Natural killer cell (primary cell): ENCODE results near the gene VWA5B2. TPM values are rescaled to one million over a fixed set of nuclear protein-coding genes. Genes with fewer than 3 reads are reported as not detected.
A peak's percentile ranks its signal among the peaks of the same experiment; 100 is the strongest.

Source experiments
- ATAC-seq, 3 donors: fragments of 150-1000 bp in 2 of 3; fragments of 200-7000 bp in 1 of 3; cut with Tn5 transposase; 1 replicate in 1 of 3; 2 replicates in 2 of 3; pipeline ENCODE4 v1.10.0; 2021; ENCODE audit warnings: mild to moderate bottlenecking in 2 of 3, moderate library complexity in 2 of 3
- DNase-seq, 2 donors: peaks; one replicate each; pipeline versions ENCODE4 v3.0.0 to v3.0.0-alpha.2; 2013 to 2021; ENCODE audit warnings: mixed read lengths in 1 of 2
- H3K27ac ChIP-seq: one replicate; pipeline ENCODE4 v1.5.1; 2013; ENCODE audit warnings: mild to moderate bottlenecking, low read length
- H3K27me3 ChIP-seq: one replicate; pipeline ENCODE4 v1.6.1; 2013; ENCODE audit warnings: low read length; ENCODE audit not compliant: control insufficient read depth, insufficient read depth
- H3K36me3 ChIP-seq: one replicate; pipeline ENCODE4 v1.6.1; 2013; ENCODE audit warnings: low read length; ENCODE audit not compliant: control insufficient read depth, insufficient read depth
- H3K4me1 ChIP-seq: one replicate; pipeline ENCODE4 v1.6.1; 2013; ENCODE audit warnings: low read length; ENCODE audit not compliant: control insufficient read depth, insufficient read depth
- H3K4me3 ChIP-seq: one replicate; pipeline ENCODE4 v1.5.1; 2013; ENCODE audit warnings: low read length
- H3K9me3 ChIP-seq: one replicate; pipeline ENCODE4 v1.6.1; 2013; ENCODE audit warnings: low read length; ENCODE audit not compliant: control insufficient read depth, insufficient read depth
- H3K27ac Mint-ChIP-seq, 2 donors: one replicate each; pipeline ENCODE4 v1.8.0; 2022; ENCODE audit warnings: mild to moderate bottlenecking in 2 of 2, mixed read lengths in 2 of 2, moderate library complexity in 1 of 2
- H3K27me3 Mint-ChIP-seq, 2 donors: one replicate each; pipeline ENCODE4 v1.8.0; 2022; ENCODE audit warnings: low read depth in 2 of 2, mixed read lengths in 2 of 2
- H3K36me3 Mint-ChIP-seq: one replicate; pipeline ENCODE4 v1.8.0; 2022; ENCODE audit warnings: mixed read lengths
- H3K4me1 Mint-ChIP-seq, 2 donors: one replicate each; pipeline ENCODE4 v1.8.0; 2022; ENCODE audit warnings: mixed read lengths in 2 of 2
- H3K4me3 Mint-ChIP-seq: one replicate; pipeline ENCODE4 v1.8.0; 2022; ENCODE audit warnings: mild to moderate bottlenecking, moderate library complexity, mixed read lengths
- H3K9me3 Mint-ChIP-seq, 2 donors: one replicate each; pipeline ENCODE4 v1.8.0; 2022; ENCODE audit warnings: mixed read lengths in 2 of 2
- CTCF ChIP-seq: fragments of 200-600 bp; IDR thresholded peaks from one replicate; pipeline ENCODE4 v1.8.0; 2022; ENCODE audit warnings: antibody characterized with exemption
- WGBS: methylation state at CpG from one replicate; pipeline ENCODE4 v1.1.7; 2013; ENCODE audit warnings: missing lambda C conversion rate; ENCODE audit not compliant: insufficient coverage; 5-methylcytosine and 5-hydroxymethylcytosine counted together
- intact Hi-C: fragments of 100-400 bp; cut with micrococcal nuclease; formaldehyde crosslinking; loops from one replicate; pipeline ENCODE4 v1.14.2; 2022
- total RNA-seq, 4 donors: library from RNA; stranded (reverse); fragments of 120-200 nt in 1 of 4; gene quantifications; one replicate each; pipeline versions ENCODE4 v1.2.3 to v1.2.4, GENCODE V29; 2013 to 2022

VWA5B2 gene
- total RNA-seq: under 1 TPM in 2 of 3 donors, not detected in 1; 0.14 to 0.23 TPM
- not detected for total RNA-seq (2013)

DNA sequence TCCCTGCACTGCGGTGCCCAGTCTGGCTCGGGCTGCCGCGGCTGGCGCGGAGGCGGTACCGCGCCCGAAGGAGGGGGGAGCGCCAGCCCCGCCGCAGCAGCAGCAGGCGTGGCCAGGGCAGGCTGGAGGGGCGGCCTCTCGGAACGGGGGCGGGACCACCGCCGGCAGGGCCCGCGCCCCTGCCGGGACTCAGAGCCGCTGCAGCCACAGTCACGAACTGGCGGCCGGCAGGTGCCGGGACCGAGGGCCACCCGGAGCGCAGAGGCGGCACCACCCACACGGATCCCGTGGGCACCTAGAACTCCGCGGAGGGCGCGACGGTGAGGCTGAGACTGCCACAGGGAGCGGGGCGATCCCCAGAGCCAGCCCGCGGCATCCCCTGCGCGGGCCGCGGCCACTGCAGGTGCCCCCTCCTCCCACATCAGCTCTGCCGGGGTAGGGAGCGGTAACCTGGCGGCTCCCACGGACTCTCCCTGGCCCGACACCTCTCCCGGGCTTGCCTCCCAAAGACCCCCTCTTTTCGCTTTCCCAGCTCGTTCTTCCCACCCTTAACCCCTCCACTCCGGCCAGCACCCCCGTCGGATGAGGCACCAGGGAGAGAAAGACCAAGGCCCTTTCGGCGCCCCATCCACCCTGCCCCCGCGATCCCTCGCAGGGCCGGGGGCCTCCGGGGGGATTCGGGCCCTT is at the start of gene VWA5B2:
Gene VWA5B2, plus strand, starts transcription at position 192 of the 687 bp plus-strand sequence. CDS start 944 bp downstream, outside the sequence.
- ATAC-seq: peak; percentile 92 to 98 (median 97)
- Mint-ChIP-seq H3K4me3 (peak within 1 kb of the TSS; percentile 85), H3K9me3 (no peaks in the 10 kb centered on the region), H3K4me1 (peaks cover 10 to 13% of the 10 kb centered on the region in 2 donors), H3K36me3 (peaks cover 7% of the 10 kb centered on the region), H3K27me3 (peaks cover 42 to 49% of the 10 kb centered on the region in 2 donors), H3K27ac (no peak within 1 kb of the TSS)
- H3K27ac ChIP-seq: no peak within 1 kb of the TSS
- peak; percentile 29 for TF ChIP-seq CTCF
- WGBS: under 1% methylated on average over 66 of the region's 66 CpGs
- H3K27me3 ChIP-seq: peaks cover 24% of the 10 kb centered on the region
- H3K36me3 ChIP-seq: no peaks in the 10 kb centered on the region
- peaks cover 19% of the 10 kb centered on the region for H3K4me1 ChIP-seq
- H3K4me3 ChIP-seq: peak within 1 kb of the TSS; percentile 41
- H3K9me3 ChIP-seq: no peaks in the 10 kb centered on the region
- peak; percentile 65 to 87 for DNase-seq
- intact Hi-C loops: no loop called here

- Histone ChIP-seq H3K27me3 (no peaks in the 10 kb centered on the region), H3K9me3 (no peaks in the 10 kb centered on the region), H3K4me3 (no peak overlapping the region), H3K27ac (no peak overlapping the region), H3K4me1 (peaks cover 25% of the 10 kb centered on the region), H3K36me3 (peaks cover 65% of the 10 kb centered on the region)
- 94% methylated on average over 6 of the region's 6 CpGs for whole genome bisulfite sequencing
- intact Hi-C loops: no loop called here
- no peak overlapping the region for H3K4me3 Mint-ChIP-seq
- H3K27me3 Mint-ChIP-seq: no peaks in the 10 kb centered on the region
- TF ChIP-seq CTCF: no peak
- no peaks in the 10 kb centered on the region for H3K9me3 Mint-ChIP-seq
- no peak for DNase-seq
- H3K27ac Mint-ChIP-seq: no peak overlapping the region
- H3K4me1 Mint-ChIP-seq: peaks cover 21 to 33% of the 10 kb centered on the region in 2 donors
- no peak for ATAC-seq
- no peaks in the 10 kb centered on the region for H3K36me3 Mint-ChIP-seq
Measured at GRCh38 chr3:184180165-184180564, 49.2 kb upstream of the VWA5B2 start.

DNA sequence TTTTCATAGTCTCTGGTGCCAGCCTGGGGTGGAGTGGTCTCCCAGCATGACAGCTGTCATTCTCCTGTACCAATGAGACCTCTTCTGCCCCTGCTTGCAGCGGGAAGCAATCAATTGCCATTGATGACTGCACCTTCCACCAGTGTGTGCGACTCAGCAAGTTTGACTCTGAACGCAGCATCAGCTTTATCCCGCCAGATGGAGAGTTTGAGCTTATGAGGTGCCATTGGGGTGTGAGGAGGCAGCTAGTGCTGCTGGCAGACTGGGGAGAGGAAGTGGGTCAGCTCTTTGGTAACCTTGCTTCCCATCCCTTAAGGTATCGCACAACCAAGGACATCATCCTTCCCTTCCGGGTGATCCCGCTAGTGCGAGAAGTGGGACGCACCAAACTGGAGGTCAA is 47.8 kb upstream of the VWA5B2 start:
- WGBS: 97% methylated on average over 9 of the region's 9 CpGs
- peaks cover 21% of the 10 kb centered on the region for H3K4me1 ChIP-seq
- H3K4me1 Mint-ChIP-seq: peaks cover 18 to 33% of the 10 kb centered on the region in 2 donors
- no peaks in the 10 kb centered on the region for H3K9me3 Mint-ChIP-seq
- no peaks in the 10 kb centered on the region for H3K27me3 Mint-ChIP-seq
- no peak overlapping the region for H3K4me3 ChIP-seq
- H3K27ac ChIP-seq: no peak overlapping the region
- H3K4me3 Mint-ChIP-seq: no peak overlapping the region
- no peak for DNase-seq
- TF ChIP-seq CTCF: no peak
- H3K27me3 ChIP-seq: no peaks in the 10 kb centered on the region
- no peak overlapping the region for H3K27ac Mint-ChIP-seq
- H3K9me3 ChIP-seq: no peaks in the 10 kb centered on the region
- no peaks in the 10 kb centered on the region for H3K36me3 Mint-ChIP-seq
- ATAC-seq: no peak
- intact Hi-C loops: no loop called here
- H3K36me3 ChIP-seq: peaks cover 65% of the 10 kb centered on the region

DNA sequence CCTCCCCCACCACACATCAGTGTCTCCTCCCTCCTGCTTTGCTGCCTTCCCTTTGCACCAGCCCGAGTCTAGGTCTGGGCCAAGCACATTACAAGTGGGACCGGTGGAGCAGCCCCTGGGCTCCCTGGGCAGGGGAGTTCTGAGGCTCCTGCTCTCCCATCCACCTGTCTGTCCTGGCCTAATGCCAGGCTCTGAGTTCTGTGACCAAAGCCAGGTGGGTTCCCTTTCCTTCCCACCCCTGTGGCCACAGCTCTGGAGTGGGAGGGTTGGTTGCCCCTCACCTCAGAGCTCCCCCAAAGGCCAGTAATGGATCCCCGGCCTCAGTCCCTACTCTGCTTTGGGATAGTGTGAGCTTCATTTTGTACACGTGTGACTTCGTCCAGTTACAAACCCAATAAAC is 45.7 kb upstream of the VWA5B2 start:
- DNase-seq: no peak
- WGBS: 93% methylated on average over 5 of the region's 5 CpGs
- Histone ChIP-seq H3K27me3 (no peaks in the 10 kb centered on the region), H3K4me1 (peaks cover 28% of the 10 kb centered on the region), H3K4me3 (no peak overlapping the region), H3K36me3 (peaks cover 54% of the 10 kb centered on the region), H3K9me3 (no peaks in the 10 kb centered on the region), H3K27ac (no peak overlapping the region)
- Mint-ChIP-seq H3K9me3 (no peaks in the 10 kb centered on the region), H3K27me3 (no peaks in the 10 kb centered on the region), H3K4me1 (peaks cover 32 to 36% of the 10 kb centered on the region in 2 donors), H3K27ac (no peak overlapping the region), H3K36me3 (no peaks in the 10 kb centered on the region), H3K4me3 (no peak overlapping the region)
- no peak for TF ChIP-seq CTCF
- intact Hi-C loops: no loop called here
- no peak for ATAC-seq
